ENCODE measurements around the gene MARCHF5. TPM values are rescaled to one million over a fixed set of nuclear protein-coding genes. Genes with fewer than 3 reads are reported as not detected.

The MARCHF5 gene
- total RNA-seq, 1 donor from 2014 or later, result 52.1 TPM

DNA sequence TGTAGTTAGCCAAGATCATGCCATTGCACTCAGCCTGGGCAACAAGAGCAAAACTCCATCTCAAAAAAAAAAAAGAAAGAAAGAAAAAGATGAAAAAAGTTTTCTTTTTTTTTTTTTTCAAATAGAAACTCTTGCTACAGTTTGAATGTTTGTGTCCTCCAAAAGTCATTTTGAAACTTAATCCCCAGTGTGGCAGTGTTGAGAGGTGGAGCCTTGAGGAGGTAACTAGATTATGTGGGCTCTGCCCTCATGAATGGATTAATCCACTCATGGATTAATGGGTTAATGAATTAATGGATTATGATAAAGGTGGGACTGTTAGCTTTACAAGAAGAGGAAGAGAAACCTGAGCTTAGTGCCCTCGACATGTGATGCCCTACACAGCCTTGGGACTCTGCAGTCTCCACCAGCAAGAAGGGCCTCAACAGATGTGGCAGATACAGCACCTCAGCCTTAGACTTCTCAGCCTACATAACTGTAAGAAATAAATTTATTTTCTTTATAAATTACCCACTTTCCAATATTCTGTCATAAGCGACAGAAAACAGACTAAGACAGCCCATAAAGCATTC lies 25.2 kb upstream of the MARCHF5 start:
- Histone ChIP-seq H3K9ac (ENCODE audit: low read length) (no peak overlapping the region), H4K20me1 (ENCODE audit: insufficient read depth, low read length) (no peaks in the 10 kb centered on the region), H3K27ac (ENCODE audit: low read depth, low read length) (no peak overlapping the region), H3K36me3 (ENCODE audit: insufficient read depth, low read length) (no peaks in the 10 kb centered on the region), H3K27me3 (ENCODE audit: insufficient read depth, low read length) (no peaks in the 10 kb centered on the region), H3K4me2 (ENCODE audit: low read length) (no peak overlapping the region), H3K4me1 (ENCODE audit: insufficient read depth, low read length) (no peaks in the 10 kb centered on the region), H2AFZ (ENCODE audit: low read depth, low read length) (no peak overlapping the region), H3K4me3 (ENCODE audit: insufficient read depth, low read depth, low read length) (no peak overlapping the region), H3K9me3 (ENCODE audit: insufficient read depth, low read depth, low read length) (no peaks in the 10 kb centered on the region), H3K79me2 (ENCODE audit: insufficient read depth, low read length) (no peaks in the 10 kb centered on the region)
- FAIRE-seq, result no peak
- TF ChIP-seq EZH2 (IDR thresholded peaks at IDR 0.05; ENCODE audit: insufficient read depth, low read length), result no peak
- H3K27me3 Mint-ChIP-seq (ENCODE audit: low read depth, unreplicated experiment), result no peaks in the 10 kb centered on the region
- no peak for DNase-seq (ENCODE audit: low read depth)
- no peaks in the 10 kb centered on the region for H3K9me3 Mint-ChIP-seq (ENCODE audit: unreplicated experiment)
- no peaks in the 10 kb centered on the region for H3K36me3 Mint-ChIP-seq (ENCODE audit: low read depth, unreplicated experiment)
- H3K4me3 Mint-ChIP-seq (ENCODE audit: unreplicated experiment), result no peak overlapping the region
- H3K4me1 Mint-ChIP-seq (ENCODE audit: low read depth, unreplicated experiment), result no peaks in the 10 kb centered on the region
- no peak overlapping the region for H3K27ac Mint-ChIP-seq (ENCODE audit: unreplicated experiment)

DNA sequence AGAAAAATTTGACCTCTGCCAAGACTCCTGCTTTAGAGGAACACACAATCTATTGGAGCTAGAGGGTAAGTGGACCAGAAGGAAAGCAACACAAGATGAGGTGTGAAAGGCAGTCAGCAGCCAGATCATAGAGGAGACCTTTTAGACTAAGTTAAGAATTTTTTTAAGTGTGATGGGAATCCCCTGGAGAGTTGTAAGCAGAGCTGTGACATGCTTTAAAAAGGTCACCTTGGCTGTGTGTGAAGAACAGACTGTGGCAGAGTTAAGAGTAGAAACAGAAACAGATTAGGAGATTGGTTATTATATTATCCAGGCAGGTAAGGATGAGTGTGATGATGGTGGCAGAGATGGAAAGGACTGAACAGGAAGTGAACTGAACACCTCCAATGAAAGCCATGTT lies 23.6 kb upstream of the MARCHF5 start:
- H2AFZ ChIP-seq (ENCODE audit: low read depth, low read length), result no peak overlapping the region
- H3K36me3 ChIP-seq (ENCODE audit: insufficient read depth, low read length), result no peaks in the 10 kb centered on the region
- no peak overlapping the region for H3K9ac ChIP-seq (ENCODE audit: low read length)
- H3K4me2 ChIP-seq (ENCODE audit: low read length), result no peak overlapping the region
- H3K4me3 ChIP-seq (ENCODE audit: insufficient read depth, low read depth, low read length), result no peak overlapping the region
- DNase-seq (ENCODE audit: low read depth) (no peak), FAIRE-seq (no peak)
- H3K27me3 Mint-ChIP-seq (ENCODE audit: low read depth, unreplicated experiment), result no peaks in the 10 kb centered on the region
- H3K4me3 Mint-ChIP-seq (ENCODE audit: unreplicated experiment), result no peak overlapping the region
- H3K4me1 ChIP-seq (ENCODE audit: insufficient read depth, low read length), result no peaks in the 10 kb centered on the region
- H3K27me3 ChIP-seq (ENCODE audit: insufficient read depth, low read length), result no peaks in the 10 kb centered on the region
- H3K4me1 Mint-ChIP-seq (ENCODE audit: low read depth, unreplicated experiment), result no peaks in the 10 kb centered on the region
- H3K27ac Mint-ChIP-seq (ENCODE audit: unreplicated experiment), result no peak overlapping the region
- H3K9me3 Mint-ChIP-seq (ENCODE audit: unreplicated experiment), result no peaks in the 10 kb centered on the region
- no peaks in the 10 kb centered on the region for H3K9me3 ChIP-seq (ENCODE audit: insufficient read depth, low read depth, low read length)
- no peaks in the 10 kb centered on the region for H4K20me1 ChIP-seq (ENCODE audit: insufficient read depth, low read length)
- TF ChIP-seq EZH2 (IDR thresholded peaks at IDR 0.05; ENCODE audit: insufficient read depth, low read length), result no peak
- TF ChIP-seq, protein P1, sequence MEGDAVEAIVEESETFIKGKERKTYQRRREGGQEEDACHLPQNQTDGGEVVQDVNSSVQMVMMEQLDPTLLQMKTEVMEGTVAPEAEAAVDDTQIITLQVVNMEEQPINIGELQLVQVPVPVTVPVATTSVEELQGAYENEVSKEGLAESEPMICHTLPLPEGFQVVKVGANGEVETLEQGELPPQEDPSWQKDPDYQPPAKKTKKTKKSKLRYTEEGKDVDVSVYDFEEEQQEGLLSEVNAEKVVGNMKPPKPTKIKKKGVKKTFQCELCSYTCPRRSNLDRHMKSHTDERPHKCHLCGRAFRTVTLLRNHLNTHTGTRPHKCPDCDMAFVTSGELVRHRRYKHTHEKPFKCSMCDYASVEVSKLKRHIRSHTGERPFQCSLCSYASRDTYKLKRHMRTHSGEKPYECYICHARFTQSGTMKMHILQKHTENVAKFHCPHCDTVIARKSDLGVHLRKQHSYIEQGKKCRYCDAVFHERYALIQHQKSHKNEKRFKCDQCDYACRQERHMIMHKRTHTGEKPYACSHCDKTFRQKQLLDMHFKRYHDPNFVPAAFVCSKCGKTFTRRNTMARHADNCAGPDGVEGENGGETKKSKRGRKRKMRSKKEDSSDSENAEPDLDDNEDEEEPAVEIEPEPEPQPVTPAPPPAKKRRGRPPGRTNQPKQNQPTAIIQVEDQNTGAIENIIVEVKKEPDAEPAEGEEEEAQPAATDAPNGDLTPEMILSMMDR (IDR thresholded peaks at IDR 0.05; ENCODE audit: insufficient read depth, low read depth, low read length), result no peak
- no peaks in the 10 kb centered on the region for H3K36me3 Mint-ChIP-seq (ENCODE audit: low read depth, unreplicated experiment)
- no peak overlapping the region for H3K27ac ChIP-seq (ENCODE audit: low read depth, low read length)
- H3K79me2 ChIP-seq (ENCODE audit: insufficient read depth, low read length), result no peaks in the 10 kb centered on the region

DNA sequence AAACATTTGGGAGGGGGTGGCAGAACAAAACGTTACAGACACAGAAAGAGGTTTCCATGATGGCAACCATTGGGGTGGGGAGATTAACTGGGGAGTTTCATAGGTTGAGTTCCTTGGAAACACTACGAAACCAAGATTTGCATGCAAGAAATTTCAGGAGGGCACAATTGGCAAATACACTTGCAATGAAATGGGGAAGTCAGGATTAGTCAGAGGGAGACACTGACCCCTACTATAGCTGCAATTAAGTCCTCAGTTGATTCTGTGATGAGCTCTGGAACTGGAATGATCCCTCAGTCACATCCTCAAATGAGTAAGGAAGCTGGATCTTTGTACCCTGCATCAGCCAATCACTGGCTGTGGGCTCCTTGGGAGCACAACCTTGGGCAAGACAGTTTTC lies 22.2 kb upstream of the MARCHF5 start:
- TF ChIP-seq EZH2 (IDR thresholded peaks at IDR 0.05; ENCODE audit: insufficient read depth, low read length), result no peak
- TF ChIP-seq, protein P1 (IDR thresholded peaks at IDR 0.05; ENCODE audit: insufficient read depth, low read depth, low read length), result no peak
- no peaks in the 10 kb centered on the region for H3K36me3 Mint-ChIP-seq (ENCODE audit: low read depth, unreplicated experiment)
- no peaks in the 10 kb centered on the region for H3K36me3 ChIP-seq (ENCODE audit: insufficient read depth, low read length)

More for the DNA sequence above, 22.2 kb upstream of the MARCHF5 start:
- Histone ChIP-seq H3K9me3 (ENCODE audit: insufficient read depth, low read depth, low read length) (no peaks in the 10 kb centered on the region), H3K27me3 (ENCODE audit: insufficient read depth, low read length) (no peaks in the 10 kb centered on the region), H3K27ac (ENCODE audit: low read depth, low read length) (no peak overlapping the region), H3K4me2 (ENCODE audit: low read length) (no peak overlapping the region), H2AFZ (ENCODE audit: low read depth, low read length) (no peak overlapping the region), H3K79me2 (ENCODE audit: insufficient read depth, low read length) (no peaks in the 10 kb centered on the region), H3K9ac (ENCODE audit: low read length) (no peak overlapping the region), H3K4me1 (ENCODE audit: insufficient read depth, low read length) (no peaks in the 10 kb centered on the region), H4K20me1 (ENCODE audit: insufficient read depth, low read length) (no peaks in the 10 kb centered on the region), H3K4me3 (ENCODE audit: insufficient read depth, low read depth, low read length) (no peak overlapping the region)
- H3K4me3 Mint-ChIP-seq (ENCODE audit: unreplicated experiment), result no peak overlapping the region
- no peak for DNase-seq (ENCODE audit: low read depth)
- FAIRE-seq, result no peak
- H3K4me1 Mint-ChIP-seq (ENCODE audit: low read depth, unreplicated experiment), result no peaks in the 10 kb centered on the region
- no peaks in the 10 kb centered on the region for H3K9me3 Mint-ChIP-seq (ENCODE audit: unreplicated experiment)
- no peak overlapping the region for H3K27ac Mint-ChIP-seq (ENCODE audit: unreplicated experiment)
- no peaks in the 10 kb centered on the region for H3K27me3 Mint-ChIP-seq (ENCODE audit: low read depth, unreplicated experiment)

Data from astrocyte (in vitro differentiated cells and primary cell).